Measurements from ENCODE around the gene ZNF460. TPM values are rescaled to one million over a fixed set of nuclear protein-coding genes. Genes with fewer than 3 reads are reported as not detected.

The ZNF460 gene
- total RNA-seq, 2 experiments from 2014 or later = 64.9 to 65.0 TPM

DNA sequence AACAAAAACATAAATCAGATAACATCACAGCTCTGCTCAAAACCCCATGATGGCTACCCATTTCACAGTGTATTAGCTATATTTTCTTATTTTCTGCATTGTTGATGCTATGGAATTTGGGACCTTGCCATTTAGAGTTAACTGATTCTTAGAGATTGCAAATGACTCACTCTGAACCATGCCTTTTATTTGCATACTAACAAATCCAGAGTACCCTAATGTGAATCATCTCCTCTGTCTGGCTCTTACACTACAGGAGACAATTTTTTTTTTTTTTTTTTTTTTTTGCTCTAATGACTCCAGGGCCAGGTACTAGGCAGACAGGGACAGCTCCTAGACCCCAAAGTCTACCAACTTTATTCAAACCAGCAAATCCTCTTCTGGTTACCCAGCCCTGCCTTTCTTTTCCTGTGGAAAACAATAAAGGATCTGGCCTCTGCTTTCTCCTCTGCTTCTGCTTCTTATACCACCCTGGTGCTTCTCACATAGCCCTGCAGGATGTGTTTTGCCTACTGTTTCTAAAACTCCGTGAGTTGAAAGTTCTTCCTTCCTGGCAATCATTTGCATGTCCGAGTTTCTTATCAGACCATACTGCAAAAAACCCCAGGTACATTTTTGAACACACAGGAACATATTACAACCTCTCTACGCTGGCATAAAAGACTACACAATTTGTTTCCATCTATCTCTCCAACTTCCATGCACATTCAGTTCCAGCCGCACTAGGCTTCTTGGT lies 10.6 kb upstream of the ZNF460 start:
- Mint-ChIP-seq H3K27ac (no peak overlapping the region), H3K4me3 (no peak overlapping the region), H3K36me3 (ENCODE audit: low read depth) (peaks cover 62% of the 10 kb centered on the region), H3K27me3 (no peaks in the 10 kb centered on the region), H3K9me3 (peaks cover 11% of the 10 kb centered on the region), H3K4me1 (ENCODE audit: low read depth) (no peaks in the 10 kb centered on the region)
- Histone ChIP-seq H3K36me3 (ENCODE audit: insufficient read depth, low read length) (peaks cover 4% of the 10 kb centered on the region), H3K4me1 (ENCODE audit: insufficient read depth, low read length) (no peaks in the 10 kb centered on the region), H3K9me3 (ENCODE audit: control insufficient read depth in 1 of 2, insufficient read depth in 1 of 2, low read length in 2 of 2) (peaks cover 0 to 6% of the 10 kb centered on the region in 2 experiments), H3K27ac (ENCODE audit: low read depth in 1 of 2, low read length in 2 of 2) (no peak overlapping the region), H3K27me3 (ENCODE audit: control insufficient read depth in 1 of 2, insufficient read depth in 2 of 2, low read length in 2 of 2) (no peaks in the 10 kb centered on the region), H3K4me3 (ENCODE audit: low read length) (no peak overlapping the region)
- ATAC-seq (ENCODE audit: poor library complexity) = no peak
- ChIA-PET POLR2A (no interaction called here), CTCF (interaction anchor here (1.0 kb wide), 1 partner anchor 15 kb away, joined by 5 read pairs; no protein-coding TSS in a partner anchor)
- DNase-seq = no peak
- intact Hi-C loops (cut with DNase I, micrococcal nuclease) = no loop called here
- TF ChIP-seq, protein P1, sequence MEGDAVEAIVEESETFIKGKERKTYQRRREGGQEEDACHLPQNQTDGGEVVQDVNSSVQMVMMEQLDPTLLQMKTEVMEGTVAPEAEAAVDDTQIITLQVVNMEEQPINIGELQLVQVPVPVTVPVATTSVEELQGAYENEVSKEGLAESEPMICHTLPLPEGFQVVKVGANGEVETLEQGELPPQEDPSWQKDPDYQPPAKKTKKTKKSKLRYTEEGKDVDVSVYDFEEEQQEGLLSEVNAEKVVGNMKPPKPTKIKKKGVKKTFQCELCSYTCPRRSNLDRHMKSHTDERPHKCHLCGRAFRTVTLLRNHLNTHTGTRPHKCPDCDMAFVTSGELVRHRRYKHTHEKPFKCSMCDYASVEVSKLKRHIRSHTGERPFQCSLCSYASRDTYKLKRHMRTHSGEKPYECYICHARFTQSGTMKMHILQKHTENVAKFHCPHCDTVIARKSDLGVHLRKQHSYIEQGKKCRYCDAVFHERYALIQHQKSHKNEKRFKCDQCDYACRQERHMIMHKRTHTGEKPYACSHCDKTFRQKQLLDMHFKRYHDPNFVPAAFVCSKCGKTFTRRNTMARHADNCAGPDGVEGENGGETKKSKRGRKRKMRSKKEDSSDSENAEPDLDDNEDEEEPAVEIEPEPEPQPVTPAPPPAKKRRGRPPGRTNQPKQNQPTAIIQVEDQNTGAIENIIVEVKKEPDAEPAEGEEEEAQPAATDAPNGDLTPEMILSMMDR (IDR thresholded peaks at IDR 0.05) = no peak

DNA sequence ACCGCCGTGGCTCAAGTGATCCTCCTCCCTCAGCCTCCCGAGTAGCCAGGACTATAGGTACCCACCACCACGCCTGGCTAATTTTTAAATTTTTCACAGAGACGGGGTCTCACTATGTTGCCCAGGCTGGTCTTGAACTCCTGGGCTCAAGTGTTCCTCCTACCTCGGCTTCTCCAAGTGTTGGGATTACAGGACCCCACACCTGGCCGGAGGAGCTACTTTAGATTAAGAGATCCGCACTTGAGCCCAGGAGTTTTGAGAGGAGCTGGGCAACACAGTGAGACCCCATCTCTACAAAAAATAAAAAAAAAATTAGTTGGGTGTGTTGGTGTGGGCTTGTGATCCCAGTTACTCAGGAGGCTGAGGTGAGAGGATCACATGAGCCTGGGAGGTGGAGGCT lies 9.0 kb upstream of the ZNF460 start:
- POLR2A ChIA-PET = no interaction called here
- ATAC-seq (ENCODE audit: poor library complexity) = no peak
- Mint-ChIP-seq H3K27ac (no peak overlapping the region), H3K36me3 (ENCODE audit: low read depth) (peaks cover 61% of the 10 kb centered on the region), H3K27me3 (no peaks in the 10 kb centered on the region), H3K9me3 (peaks cover 5% of the 10 kb centered on the region), H3K4me3 (no peak overlapping the region), H3K4me1 (ENCODE audit: low read depth) (no peaks in the 10 kb centered on the region)
- TF ChIP-seq, protein P1 (IDR thresholded peaks at IDR 0.05) = no peak
- Histone ChIP-seq H3K27me3 (ENCODE audit: control insufficient read depth in 1 of 2, insufficient read depth in 2 of 2, low read length in 2 of 2) (no peaks in the 10 kb centered on the region), H3K36me3 (ENCODE audit: insufficient read depth, low read length) (peaks cover 6% of the 10 kb centered on the region), H3K27ac (ENCODE audit: low read depth in 1 of 2, low read length in 2 of 2) (no peak overlapping the region), H3K4me3 (ENCODE audit: low read length) (no peak overlapping the region), H3K4me1 (ENCODE audit: insufficient read depth, low read length) (no peaks in the 10 kb centered on the region), H3K9me3 (ENCODE audit: control insufficient read depth in 1 of 2, insufficient read depth in 1 of 2, low read length in 2 of 2) (no peaks in the 10 kb centered on the region)
- DNase-seq = no peak
- intact Hi-C loops (cut with DNase I, micrococcal nuclease) = no loop called here
- CTCF ChIA-PET = no interaction called here

DNA sequence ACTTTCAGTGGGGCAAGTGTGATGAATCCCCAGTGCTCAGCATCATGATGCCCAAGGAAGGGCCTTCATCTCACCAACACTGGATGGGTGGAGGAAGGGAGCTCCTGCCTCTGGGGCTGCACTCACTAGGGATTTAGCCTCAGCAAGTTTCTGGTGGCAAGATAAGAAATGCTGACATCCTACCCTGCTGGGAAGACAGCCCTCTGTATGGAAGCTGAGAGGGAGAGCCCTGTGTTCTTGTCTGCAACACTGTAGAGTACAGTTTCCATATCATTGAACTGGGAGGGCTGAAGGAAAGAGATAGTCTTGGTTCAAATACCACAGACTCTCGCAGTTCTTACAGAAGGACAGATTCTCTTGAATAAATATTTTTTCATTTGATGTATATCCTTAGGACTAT lies 7.3 kb upstream of the ZNF460 start:
- CTCF ChIA-PET = no interaction called here

More for the DNA sequence above, 7.3 kb upstream of the ZNF460 start:
- ATAC-seq (ENCODE audit: poor library complexity) = no peak
- H3K4me3 Mint-ChIP-seq = no peak overlapping the region
- Histone ChIP-seq H3K27ac (ENCODE audit: low read depth in 1 of 2, low read length in 2 of 2) (no peak overlapping the region), H3K4me1 (ENCODE audit: insufficient read depth, low read length) (no peaks in the 10 kb centered on the region), H3K4me3 (ENCODE audit: low read length) (no peak overlapping the region), H3K9me3 (ENCODE audit: control insufficient read depth in 1 of 2, insufficient read depth in 1 of 2, low read length in 2 of 2) (no peaks in the 10 kb centered on the region), H3K27me3 (ENCODE audit: control insufficient read depth in 1 of 2, insufficient read depth in 2 of 2, low read length in 2 of 2) (no peaks in the 10 kb centered on the region), H3K36me3 (ENCODE audit: insufficient read depth, low read length) (peaks cover 10% of the 10 kb centered on the region)
- DNase-seq = no peak
- intact Hi-C loops (cut with DNase I, micrococcal nuclease) = no loop called here
- POLR2A ChIA-PET = no interaction called here
- H3K9me3 Mint-ChIP-seq = no peaks in the 10 kb centered on the region
- H3K4me1 Mint-ChIP-seq (ENCODE audit: low read depth) = no peaks in the 10 kb centered on the region
- no peaks in the 10 kb centered on the region for H3K27me3 Mint-ChIP-seq
- H3K27ac Mint-ChIP-seq = no peak overlapping the region
- TF ChIP-seq, protein P1 (IDR thresholded peaks at IDR 0.05) = no peak
- H3K36me3 Mint-ChIP-seq (ENCODE audit: low read depth) = peaks cover 49% of the 10 kb centered on the region
